ENCODE data around the gene KRT78.

DNA sequence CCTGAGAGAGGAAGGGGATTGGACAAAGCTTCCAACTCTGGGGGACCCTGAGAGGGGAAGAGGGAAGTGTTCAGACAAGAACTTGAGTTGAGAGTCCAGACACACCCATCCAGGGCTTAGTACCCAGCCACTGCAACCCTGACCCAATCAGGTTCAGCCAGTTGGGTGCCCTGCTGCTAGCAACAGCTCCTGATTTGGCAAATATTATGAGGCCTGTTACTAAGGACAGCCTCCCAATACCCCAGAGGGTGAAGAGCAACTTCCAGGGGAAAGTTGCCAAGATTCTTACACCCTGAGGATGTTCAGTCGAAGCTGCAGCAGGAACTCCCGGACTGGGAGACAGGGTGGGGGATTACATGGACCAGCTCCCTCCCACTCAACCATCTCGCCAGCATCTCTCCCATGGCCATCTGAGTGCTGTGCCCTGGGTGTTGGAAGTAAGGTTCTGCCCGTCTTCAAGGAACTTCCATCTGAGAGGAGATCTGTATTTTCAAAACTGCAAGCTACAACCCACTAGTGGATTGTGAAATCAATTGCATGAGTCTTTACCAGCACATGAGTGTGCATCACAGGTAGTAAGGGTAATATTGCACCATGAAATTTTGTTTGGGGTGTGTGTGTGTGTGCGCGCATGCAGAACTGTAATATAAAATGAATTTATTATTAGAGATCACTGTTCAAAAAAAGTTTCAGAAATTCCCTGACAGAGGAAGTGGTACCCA, 11.5 kb upstream of the KRT78 start:
- TF ChIP-seq CTCF (IDR thresholded peaks at IDR 0.05) (no peak), EZH2 (IDR thresholded peaks at IDR 0.05; ENCODE audit: borderline replicate concordance, insufficient read depth, low read depth, low read length, poor library complexity, severe bottlenecking) (no peak)
